ENCODE results near the gene ADAM19. TPM values are rescaled to one million over a fixed set of nuclear protein-coding genes. Genes with fewer than 3 reads are reported as not detected.
A peak's percentile ranks its signal among the peaks of the same experiment; 100 is the strongest.

Gene ADAM19, protein sequence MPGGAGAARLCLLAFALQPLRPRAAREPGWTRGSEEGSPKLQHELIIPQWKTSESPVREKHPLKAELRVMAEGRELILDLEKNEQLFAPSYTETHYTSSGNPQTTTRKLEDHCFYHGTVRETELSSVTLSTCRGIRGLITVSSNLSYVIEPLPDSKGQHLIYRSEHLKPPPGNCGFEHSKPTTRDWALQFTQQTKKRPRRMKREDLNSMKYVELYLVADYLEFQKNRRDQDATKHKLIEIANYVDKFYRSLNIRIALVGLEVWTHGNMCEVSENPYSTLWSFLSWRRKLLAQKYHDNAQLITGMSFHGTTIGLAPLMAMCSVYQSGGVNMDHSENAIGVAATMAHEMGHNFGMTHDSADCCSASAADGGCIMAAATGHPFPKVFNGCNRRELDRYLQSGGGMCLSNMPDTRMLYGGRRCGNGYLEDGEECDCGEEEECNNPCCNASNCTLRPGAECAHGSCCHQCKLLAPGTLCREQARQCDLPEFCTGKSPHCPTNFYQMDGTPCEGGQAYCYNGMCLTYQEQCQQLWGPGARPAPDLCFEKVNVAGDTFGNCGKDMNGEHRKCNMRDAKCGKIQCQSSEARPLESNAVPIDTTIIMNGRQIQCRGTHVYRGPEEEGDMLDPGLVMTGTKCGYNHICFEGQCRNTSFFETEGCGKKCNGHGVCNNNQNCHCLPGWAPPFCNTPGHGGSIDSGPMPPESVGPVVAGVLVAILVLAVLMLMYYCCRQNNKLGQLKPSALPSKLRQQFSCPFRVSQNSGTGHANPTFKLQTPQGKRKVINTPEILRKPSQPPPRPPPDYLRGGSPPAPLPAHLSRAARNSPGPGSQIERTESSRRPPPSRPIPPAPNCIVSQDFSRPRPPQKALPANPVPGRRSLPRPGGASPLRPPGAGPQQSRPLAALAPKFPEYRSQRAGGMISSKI
- total RNA-seq: 10 to 100 TPM; 15.7 to 17.6 TPM
- polyA plus RNA-seq: 10 to 100 TPM in 1 of 2 donors, 1 to 10 TPM in 1; 3.1 to 10.1 TPM
- long read RNA-seq, donor 1, full-length matches to known transcripts: 2 of 2 reads
- long read RNA-seq, donor 1, partial matches to known transcripts: 0 of 2 reads
- long read RNA-seq, donor 1, other reads (novel, unspliced or antisense): 0 of 2 reads
- long read RNA-seq, donor 2, partial matches to known transcripts: 0 of 1 reads
- long read RNA-seq, donor 2, other reads (novel, unspliced or antisense): 0 of 1 reads
- long read RNA-seq, donor 3, partial matches to known transcripts: 7 of 7 reads
- long read RNA-seq, donor 3, other reads (novel, unspliced or antisense): 0 of 7 reads
- long read RNA-seq, donor 4: 0 reads
- long read RNA-seq, donor 5, full-length matches to known transcripts: 2 of 2 reads
- long read RNA-seq, donor 5, partial matches to known transcripts: 0 of 2 reads
- long read RNA-seq, donor 5, other reads (novel, unspliced or antisense): 0 of 2 reads

DNA sequence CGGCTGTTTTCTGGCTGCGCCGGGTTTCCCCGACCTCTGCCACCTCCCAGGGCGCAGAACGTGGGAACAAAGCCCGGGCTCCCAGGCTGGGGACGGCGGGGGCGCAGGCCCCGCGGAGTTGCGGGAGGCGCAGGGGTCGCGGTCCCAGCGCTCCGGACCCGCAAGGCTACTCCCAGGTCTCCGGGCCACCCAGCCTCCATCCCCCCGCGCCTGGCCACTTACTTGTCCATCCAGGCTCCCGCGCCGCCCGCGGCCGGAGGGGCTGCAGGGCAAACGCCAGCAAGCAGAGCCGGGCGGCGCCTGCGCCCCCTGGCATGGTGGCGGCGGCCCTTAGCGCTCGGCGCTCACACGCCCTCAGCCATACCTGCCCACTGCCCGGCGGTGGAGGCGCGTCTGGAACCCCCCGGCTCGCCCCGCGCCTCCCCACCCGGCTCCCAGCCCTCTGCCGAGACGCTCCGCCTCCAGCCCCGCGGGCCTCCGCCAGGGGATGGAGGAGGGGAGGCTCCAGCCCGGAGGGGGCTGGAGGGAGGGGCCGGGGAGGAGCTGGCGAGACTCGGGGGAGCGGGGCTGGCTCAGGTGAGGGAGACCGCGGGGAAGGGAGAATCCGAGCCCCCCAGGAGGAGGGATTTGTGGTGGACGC, at the start of gene ADAM19:
ADAM19 (minus strand) TSS at position 395 of the 640 bp plus-strand sequence; CDS start at position 316, 79 bp downstream.
- peak; percentile 60 to 77 (median 74) for DNase-seq

DNA sequence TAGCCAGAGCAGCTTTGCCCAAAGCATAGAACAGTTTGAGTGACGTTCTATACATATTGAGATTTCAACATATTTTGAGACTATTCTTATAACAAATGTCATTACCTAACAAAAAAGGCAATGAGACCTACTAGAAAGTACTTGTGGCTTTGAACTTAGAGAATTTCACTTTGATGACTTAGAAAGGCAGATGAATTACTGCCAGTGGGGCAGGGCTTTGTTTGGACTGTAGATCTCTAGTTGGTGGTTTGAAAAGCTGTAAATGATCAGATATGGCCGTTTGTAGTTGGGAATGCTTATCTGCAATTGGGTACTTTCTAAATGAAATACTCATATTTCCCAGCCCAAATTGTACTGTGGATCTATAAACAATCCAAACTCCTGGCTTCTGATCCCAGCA, 48.6 kb upstream of the ADAM19 start:
- H3K4me3 ChIP-seq: no peak overlapping the region
- TF ChIP-seq, protein P1, sequence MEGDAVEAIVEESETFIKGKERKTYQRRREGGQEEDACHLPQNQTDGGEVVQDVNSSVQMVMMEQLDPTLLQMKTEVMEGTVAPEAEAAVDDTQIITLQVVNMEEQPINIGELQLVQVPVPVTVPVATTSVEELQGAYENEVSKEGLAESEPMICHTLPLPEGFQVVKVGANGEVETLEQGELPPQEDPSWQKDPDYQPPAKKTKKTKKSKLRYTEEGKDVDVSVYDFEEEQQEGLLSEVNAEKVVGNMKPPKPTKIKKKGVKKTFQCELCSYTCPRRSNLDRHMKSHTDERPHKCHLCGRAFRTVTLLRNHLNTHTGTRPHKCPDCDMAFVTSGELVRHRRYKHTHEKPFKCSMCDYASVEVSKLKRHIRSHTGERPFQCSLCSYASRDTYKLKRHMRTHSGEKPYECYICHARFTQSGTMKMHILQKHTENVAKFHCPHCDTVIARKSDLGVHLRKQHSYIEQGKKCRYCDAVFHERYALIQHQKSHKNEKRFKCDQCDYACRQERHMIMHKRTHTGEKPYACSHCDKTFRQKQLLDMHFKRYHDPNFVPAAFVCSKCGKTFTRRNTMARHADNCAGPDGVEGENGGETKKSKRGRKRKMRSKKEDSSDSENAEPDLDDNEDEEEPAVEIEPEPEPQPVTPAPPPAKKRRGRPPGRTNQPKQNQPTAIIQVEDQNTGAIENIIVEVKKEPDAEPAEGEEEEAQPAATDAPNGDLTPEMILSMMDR (IDR thresholded peaks at IDR 0.05; ENCODE audit: control extremely low read depth, extremely low read depth): no peak
- DNase-seq: peak in 1 of 3 donors; percentile 8
- no peaks in the 10 kb centered on the region for H3K4me1 ChIP-seq (ENCODE audit: control insufficient read depth in 5 of 5, insufficient read depth in 5 of 5, low read length in 5 of 5)
- no peak overlapping the region for H3K27ac ChIP-seq (ENCODE audit: low read depth in 1 of 2, low read length in 1 of 2)
- no peaks in the 10 kb centered on the region for H3K9me3 ChIP-seq (ENCODE audit: control insufficient read depth in 4 of 4, insufficient read depth in 3 of 4, low read length in 3 of 4)
- no peak for ATAC-seq (ENCODE audit: insufficient read depth, low FRiP score)
- no peak overlapping the region for H3K9ac ChIP-seq (ENCODE audit: insufficient read depth in 1 of 2, low read length in 2 of 2)
- no peaks in the 10 kb centered on the region for H3K36me3 ChIP-seq (ENCODE audit: control insufficient read depth in 4 of 4, insufficient read depth in 4 of 4, low read length in 4 of 4)
- WGBS, 2 donors: 41 to 57% methylated on average over 2 of the region's 2 CpGs
- H3K27me3 ChIP-seq (ENCODE audit: control insufficient read depth in 3 of 3, insufficient read depth in 3 of 3, low read length in 2 of 3): no peaks in the 10 kb centered on the region

More for the DNA sequence above, at the start of gene ADAM19:
- TF ChIP-seq, protein P1 (IDR thresholded peaks at IDR 0.05; ENCODE audit: control extremely low read depth, extremely low read depth): no peak
- ATAC-seq (ENCODE audit: insufficient read depth, low FRiP score): peak; percentile 80
- WGBS, 2 donors: 1% methylated on average over 57 to 63 of the region's 63 CpGs
- H3K9me3 ChIP-seq (ENCODE audit: control insufficient read depth in 4 of 4, insufficient read depth in 3 of 4, low read length in 3 of 4): no peaks in the 10 kb centered on the region
- no peaks in the 10 kb centered on the region for H3K27me3 ChIP-seq (ENCODE audit: control insufficient read depth in 3 of 3, insufficient read depth in 3 of 3, low read length in 2 of 3)
- H3K4me1 ChIP-seq (ENCODE audit: control insufficient read depth in 5 of 5, insufficient read depth in 5 of 5, low read length in 5 of 5): peaks cover 4 to 12% (median 6%) of the 10 kb centered on the region in 5 donors
- peak within 1 kb of the TSS; percentile 70 for H3K4me3 ChIP-seq
- H3K9ac ChIP-seq (ENCODE audit: insufficient read depth in 1 of 2, low read length in 2 of 2): no peak within 1 kb of the TSS
- peaks cover 0 to 2% (median 0%) of the 10 kb centered on the region in 4 donors for H3K36me3 ChIP-seq (ENCODE audit: control insufficient read depth in 4 of 4, insufficient read depth in 4 of 4, low read length in 4 of 4)
- peak within 1 kb of the TSS; percentile 81 to 89 for H3K27ac ChIP-seq (ENCODE audit: low read depth in 1 of 2, low read length in 1 of 2)

DNA sequence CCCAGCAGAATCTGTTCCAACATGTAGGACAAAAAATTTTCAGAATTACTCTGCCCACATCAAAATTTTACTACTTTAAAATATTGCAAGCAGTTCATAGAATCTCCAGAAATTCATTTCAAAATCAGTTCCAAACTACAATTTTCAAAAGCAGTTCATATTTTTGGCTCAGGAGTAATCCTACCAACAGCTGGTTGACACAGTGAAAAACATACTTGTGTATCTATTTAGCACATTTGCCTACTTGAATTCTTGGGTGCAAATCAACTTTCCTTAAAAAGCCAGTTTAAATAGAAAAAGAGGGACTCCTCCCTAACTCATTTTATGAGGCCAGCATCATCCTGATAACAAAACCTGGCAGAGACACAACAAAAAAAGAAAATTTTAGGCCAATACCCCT, 45.2 kb upstream of the ADAM19 start:
- no peak overlapping the region for H3K4me3 ChIP-seq
- H3K9ac ChIP-seq (ENCODE audit: insufficient read depth in 1 of 2, low read length in 2 of 2): no peak overlapping the region
- ATAC-seq (ENCODE audit: insufficient read depth, low FRiP score) (no peak), DNase-seq (no peak)
- no peak overlapping the region for H3K27ac ChIP-seq (ENCODE audit: low read depth in 1 of 2, low read length in 1 of 2)
- no peaks in the 10 kb centered on the region for H3K36me3 ChIP-seq (ENCODE audit: control insufficient read depth in 4 of 4, insufficient read depth in 4 of 4, low read length in 4 of 4)
- no peaks in the 10 kb centered on the region for H3K4me1 ChIP-seq (ENCODE audit: control insufficient read depth in 5 of 5, insufficient read depth in 5 of 5, low read length in 5 of 5)
- H3K9me3 ChIP-seq (ENCODE audit: control insufficient read depth in 4 of 4, insufficient read depth in 3 of 4, low read length in 3 of 4): no peaks in the 10 kb centered on the region
- TF ChIP-seq, protein P1 (IDR thresholded peaks at IDR 0.05; ENCODE audit: control extremely low read depth, extremely low read depth): no peak
- no peaks in the 10 kb centered on the region for H3K27me3 ChIP-seq (ENCODE audit: control insufficient read depth in 3 of 3, insufficient read depth in 3 of 3, low read length in 2 of 3)
